NCI-H2196 (cell line): ENCODE measurements around the gene PGAM2.
"Not testable (repeated sequence)": the region's sequence is repeated elsewhere in the genome, so short reads cannot be mapped to it uniquely, and the experiment has no call there.

Source experiments
- DNase-seq: peaks from one replicate; lab custom pipeline; 2025; ENCODE audit not compliant: unreplicated experiment; lab: John Stamatoyannopoulos, UW

PGAM2 gene

DNA sequence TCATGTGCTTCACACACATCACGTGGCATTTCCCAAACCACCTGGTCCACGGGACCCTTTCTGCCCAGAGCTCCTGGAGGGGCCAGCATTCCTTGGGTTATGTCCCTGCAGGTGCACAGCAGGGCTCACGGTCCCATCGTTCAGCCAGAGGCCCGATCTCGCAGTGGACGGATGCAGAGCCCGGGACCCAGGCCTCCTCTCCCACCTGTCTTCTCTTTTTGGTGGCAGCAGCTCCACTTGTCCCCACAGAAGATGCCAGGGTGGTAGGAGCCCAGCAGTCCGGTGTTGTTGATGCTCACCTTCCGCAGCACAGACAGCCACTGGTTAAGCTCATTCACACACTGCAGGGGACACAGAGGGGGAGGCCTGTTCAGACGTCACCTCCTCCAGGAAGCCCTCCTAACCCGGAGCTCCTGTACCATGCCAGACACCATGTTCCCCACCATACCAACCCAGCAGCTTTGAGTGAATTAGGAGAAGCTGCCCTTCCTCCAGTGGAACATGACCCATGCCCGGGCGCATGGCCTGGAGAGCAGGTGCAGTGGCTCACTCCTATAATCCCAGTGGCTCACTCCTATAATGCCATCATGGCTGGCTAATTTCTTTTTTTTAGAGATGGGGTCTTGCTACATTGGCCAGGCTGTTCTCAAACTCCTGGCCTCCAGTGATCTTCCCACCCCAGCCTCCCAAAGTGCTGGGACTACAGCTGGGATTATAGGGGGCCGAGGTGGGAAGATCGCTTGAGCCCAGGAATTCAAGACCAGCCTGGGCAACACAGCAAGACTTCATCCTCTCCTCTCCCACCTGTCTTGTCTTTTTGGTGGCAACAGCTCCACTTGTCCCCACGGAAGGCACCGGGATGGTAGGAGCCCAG lies 31.2 kb downstream of the PGAM2 start:
- not testable (repeated sequence) for DNase-seq

GRCh38 chr7:44032031-44032430 lies 33.3 kb downstream of the PGAM2 start:
- DNase-seq, result not testable (repeated sequence)

DNA sequence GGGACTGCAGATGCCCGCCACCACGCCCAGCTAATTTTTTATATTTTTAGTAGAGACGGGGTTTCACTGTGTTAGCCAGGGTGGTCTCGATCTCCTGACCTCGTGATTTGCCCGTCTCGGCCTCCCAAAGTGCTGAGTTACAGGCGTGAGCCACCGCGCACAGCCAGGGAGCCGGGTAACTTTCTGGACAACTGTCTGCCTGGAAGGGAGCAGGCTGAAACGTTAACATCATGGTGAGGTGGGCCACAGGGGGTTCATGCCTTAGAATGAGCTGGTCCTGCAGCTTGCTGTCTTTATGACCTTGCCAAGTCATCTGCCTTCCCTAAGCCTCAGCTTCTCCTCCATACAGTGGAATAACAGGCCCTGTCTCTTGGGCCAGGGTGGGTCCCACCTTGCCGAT lies 34.0 kb downstream of the PGAM2 start:
- not testable (repeated sequence) for DNase-seq

- DNase-seq, result not testable (repeated sequence)
Measured at GRCh38 chr7:44030029-44030428, 35.3 kb downstream of the PGAM2 start.

- not testable (repeated sequence) for DNase-seq
Measured at GRCh38 chr7:44029433-44029832, 35.9 kb downstream of the PGAM2 start.

DNA sequence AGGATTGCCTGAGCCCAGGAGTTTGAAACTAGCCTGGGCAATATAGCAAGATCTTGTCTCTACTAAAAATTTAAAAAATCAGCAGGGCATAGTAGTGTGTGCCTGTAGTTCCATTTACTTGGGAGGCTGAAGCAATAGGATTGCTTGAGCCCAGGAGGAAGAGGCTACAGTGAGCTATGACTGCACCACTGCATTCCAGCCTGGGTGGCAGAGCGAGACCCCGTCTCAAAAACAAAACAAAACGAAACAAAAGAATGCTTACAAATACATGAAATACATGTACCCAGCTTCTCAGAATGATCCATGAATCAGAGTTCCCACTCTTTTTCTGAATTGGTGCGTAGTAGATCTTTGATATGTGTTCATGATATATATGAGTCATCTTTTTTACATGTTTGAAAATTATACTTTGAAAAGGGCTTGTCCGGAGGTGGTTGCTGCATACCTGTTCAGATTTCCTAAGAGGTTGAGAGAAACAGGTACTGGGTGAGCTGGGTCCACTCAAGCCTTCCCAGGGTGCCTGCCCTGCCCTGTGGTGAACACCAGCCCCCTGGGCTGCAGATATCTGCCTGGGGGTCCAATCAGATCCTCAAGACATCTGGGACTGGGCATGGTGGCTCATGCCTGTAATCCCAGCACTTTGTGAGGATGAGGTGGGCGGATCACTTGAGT lies 42.4 kb downstream of the PGAM2 start:
- not testable (repeated sequence) for DNase-seq

DNA sequence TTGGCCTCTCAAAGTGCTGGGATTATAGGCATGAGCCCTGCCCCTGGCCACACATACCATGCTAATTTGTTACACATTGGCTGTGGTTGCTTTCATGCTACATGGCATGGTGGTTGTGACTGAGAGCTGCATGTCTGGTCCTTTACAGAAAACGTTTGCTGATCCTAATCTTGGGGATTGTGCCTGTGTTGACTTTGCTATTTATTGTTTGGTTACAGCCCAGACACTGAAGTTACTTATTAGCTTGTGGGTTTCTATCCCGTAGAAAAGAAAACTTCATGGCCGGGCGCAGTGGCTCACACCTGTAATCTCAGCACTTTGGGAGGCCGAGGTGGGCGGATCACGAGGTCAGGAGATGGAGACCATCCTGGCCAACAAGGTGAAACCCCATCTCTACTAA lies 43.3 kb downstream of the PGAM2 start:
- DNase-seq, result not testable (repeated sequence)

- DNase-seq, result not testable (repeated sequence)
Measured at GRCh38 chr7:44019825-44020224, 45.5 kb downstream of the PGAM2 start.

DNA sequence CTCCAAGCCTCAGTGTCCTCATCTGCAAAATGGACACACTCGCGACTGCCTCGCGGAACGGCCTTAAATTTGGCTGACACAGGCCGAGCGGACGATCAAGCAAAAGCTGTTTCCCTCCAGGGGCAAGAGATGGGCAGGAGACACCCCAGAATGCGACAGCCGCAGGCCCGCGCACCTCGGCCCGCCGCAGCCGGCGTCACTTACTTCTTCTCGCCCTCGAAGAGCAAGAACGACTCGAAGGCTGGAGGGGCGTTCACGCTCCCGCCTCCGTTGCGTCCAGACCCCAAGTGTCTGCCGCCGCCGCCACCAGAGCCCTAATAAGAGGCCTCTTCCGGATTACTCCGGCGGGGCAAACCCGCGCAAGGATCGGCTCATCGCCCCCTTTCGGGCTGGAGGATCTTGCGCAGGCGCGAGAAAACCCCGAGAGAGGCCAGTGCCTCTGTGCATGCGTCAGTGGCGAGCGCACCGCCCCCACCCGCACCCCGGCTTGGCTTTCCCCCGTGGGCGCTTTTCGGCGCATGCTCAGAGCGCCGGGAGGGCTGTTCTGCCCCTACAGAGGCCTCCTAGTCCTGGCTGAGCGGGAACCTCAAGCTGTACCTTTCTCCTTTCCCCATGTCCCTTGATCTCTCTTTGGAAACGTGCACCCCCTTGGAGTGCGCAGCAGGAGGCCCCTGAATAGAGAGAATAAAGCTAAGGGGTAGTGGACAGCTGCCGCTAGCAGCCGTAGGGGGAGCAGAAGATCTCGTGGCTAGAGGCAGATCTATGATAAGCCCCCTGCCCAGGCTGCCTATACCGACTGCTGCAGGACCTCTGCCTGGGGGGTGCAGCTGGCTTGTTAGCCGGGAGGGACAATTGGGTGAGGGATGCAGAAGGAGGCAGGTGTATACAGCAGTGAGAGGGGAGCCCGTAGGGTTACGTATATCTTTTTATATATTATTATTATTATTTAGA lies 46.2 kb downstream of the PGAM2 start:
- DNase-seq, result peak; percentile 97

GRCh38 chr7:44015090-44015489 lies 50.3 kb downstream of the PGAM2 start:
- DNase-seq, result not testable (repeated sequence)
